Fibroblast of the conjunctiva (primary cell): ENCODE results near the gene TOM1L1.
"Not testable (repeated sequence)": the region's sequence is repeated elsewhere in the genome, so short reads cannot be mapped to it uniquely, and the experiment has no call there.

Experiments used
- DNase-seq: peaks from one replicate; pipeline ENCODE4 v3.0.0-alpha.2; 2010; ENCODE audit warnings: low read depth

The TOM1L1 gene

GRCh38 chr17:54900457-54901229, at the start of gene TOM1L1:
TOM1L1 (plus strand) TSS chr17:54900852; CDS start chr17:54900866, 14 bp downstream.
- peak; percentile 21 for DNase-seq

GRCh38 chr17:54859187-54859586, 41.5 kb upstream of the TOM1L1 start:
- no peak for DNase-seq

DNA sequence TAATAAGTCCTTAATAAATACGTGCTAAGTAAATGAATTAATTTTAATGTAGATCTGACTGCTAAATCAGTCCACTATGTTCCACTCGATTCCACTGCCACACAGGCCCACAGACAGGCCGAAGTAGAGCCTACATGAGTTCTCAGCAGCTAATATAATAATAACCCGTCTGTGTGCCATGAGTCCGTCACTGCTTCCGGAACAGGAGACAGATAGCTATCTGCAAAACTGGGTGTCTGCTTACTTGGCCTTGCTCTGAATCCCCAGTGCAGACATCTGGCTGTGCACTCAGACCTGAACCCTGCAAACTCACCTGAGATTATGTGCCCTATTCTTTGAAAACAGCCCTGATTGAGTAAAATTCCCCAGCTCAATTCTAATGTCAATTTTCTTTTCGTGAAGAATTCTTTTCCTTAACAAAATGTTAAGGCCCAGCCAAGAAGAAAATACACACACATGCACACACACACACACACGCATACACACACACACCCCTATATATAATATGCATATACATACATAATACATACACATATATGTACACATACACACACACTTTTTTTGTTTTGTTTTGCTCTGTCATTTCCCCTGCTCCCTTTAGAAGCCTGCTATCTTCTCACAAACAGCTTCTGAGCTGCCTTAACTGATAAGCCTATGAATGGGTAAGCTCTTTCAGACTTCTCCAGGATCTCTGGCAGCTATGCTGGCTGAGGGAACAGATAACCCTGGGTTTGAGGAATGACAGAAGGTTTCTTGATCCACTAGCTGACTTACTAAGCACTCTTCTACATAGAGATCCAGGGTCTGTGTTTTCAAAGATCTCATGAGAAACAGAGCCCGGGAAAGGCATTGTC, 39.8 kb upstream of the TOM1L1 start:
- DNase-seq, result no peak

- no peak for DNase-seq
Observed at GRCh38 chr17:54861471-54861983, 39.1 kb upstream of the TOM1L1 start.

- DNase-seq, result no peak
Observed at GRCh38 chr17:54863176-54863575, 37.5 kb upstream of the TOM1L1 start.

DNA sequence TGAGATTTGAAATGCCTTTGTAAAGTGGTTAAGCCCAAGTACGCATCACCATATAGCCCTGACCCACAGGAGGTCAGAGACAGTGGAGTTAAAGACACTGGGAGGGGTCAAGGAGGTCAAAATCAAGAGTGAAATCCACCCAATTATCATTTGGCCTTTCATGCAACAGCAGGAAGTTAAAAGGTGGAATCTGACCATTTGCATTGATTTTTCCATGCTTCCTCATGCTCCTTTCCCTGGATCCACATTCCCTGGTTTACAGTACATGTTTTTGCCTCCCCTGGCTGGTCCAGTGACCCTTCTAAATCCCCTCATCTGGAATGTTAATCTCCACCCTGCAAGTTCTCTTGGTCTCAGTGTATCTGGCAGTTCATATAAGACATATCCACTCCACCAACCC, 36.6 kb upstream of the TOM1L1 start:
- DNase-seq, result no peak

- no peak for DNase-seq
Observed at GRCh38 chr17:54864636-54865356, 35.9 kb upstream of the TOM1L1 start.

DNA sequence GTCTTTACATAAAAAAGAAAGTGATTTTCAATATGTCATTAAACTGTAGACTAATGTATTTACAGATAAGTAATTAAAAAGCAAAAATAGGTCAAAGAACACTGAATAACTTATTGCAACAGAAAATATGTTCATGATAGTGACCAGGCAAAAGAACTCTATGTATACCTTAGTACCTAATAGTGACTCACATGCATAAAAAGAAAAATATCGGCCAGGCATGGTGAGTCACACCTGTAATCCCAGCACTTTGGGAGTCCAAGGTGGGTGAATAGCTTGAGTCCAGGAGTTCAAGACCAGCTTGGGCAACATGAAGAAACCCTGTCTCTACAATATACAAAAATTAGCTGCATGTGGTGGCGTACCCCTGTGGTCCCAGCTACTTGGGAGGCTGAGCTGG, 33.0 kb upstream of the TOM1L1 start:
- DNase-seq, result no peak

GRCh38 chr17:54870671-54871175, 29.9 kb upstream of the TOM1L1 start:
- no peak for DNase-seq

GRCh38 chr17:54875906-54876305, 24.7 kb upstream of the TOM1L1 start:
- DNase-seq, result not testable (repeated sequence)

- no peak for DNase-seq
Observed at GRCh38 chr17:54876656-54877195, 23.9 kb upstream of the TOM1L1 start.

DNA sequence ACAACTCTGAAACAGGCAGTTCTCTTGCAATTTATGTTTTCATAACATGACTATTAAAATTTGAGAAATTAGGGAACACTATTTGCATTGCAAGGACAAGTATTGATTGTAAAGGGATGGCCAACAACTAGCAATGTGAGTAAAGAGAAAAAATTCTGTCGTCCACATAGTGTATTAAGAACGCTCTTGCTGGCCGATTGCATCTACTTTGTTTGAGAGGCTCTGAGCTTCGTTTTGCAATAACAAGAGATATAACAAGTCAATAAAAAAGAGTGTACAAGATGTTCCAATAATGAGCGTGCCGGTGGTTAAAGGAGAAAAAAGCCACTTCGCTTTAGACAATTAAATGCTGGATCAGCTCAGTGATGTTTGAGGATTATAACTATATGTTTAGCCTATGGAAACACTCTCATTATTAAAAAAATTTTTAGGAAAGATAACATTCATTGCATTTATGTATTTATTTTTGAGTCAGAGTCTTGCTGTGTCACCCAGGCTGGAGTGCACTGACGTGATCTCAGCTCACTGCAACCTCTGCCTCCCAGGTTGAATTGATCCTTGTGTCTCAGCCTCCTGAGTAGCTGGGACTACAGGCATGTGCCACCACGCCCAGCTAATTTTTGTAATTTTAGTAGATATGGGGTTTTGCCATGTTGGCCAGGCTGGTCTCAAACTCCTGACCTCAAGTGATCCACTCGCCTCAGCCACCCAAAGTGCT, 19.2 kb upstream of the TOM1L1 start:
- DNase-seq, result no peak

- no peak for DNase-seq
Observed at GRCh38 chr17:54882371-54882770, 18.3 kb upstream of the TOM1L1 start.

GRCh38 chr17:54882950-54883349, 17.7 kb upstream of the TOM1L1 start:
- DNase-seq, result no peak

DNA sequence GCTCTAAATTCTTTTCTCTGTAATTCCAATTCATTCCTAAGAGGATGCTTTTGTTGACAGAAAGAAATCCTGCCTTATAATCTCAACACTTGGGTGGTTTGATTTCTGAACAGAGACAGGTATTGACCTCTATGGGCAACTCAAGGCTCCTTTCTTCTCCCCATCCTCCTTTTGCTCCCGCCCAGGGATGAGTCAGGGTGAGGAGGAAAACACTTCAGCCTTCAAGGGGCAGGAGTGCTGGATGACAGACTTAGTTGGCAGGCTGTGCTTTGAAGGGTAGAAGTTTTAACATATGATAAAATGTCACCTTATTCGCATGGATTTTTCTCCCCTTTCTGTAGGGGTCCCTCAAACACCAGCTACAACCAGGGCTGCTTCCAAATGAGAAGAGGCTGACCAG, 16.7 kb upstream of the TOM1L1 start:
- DNase-seq, result no peak

DNA sequence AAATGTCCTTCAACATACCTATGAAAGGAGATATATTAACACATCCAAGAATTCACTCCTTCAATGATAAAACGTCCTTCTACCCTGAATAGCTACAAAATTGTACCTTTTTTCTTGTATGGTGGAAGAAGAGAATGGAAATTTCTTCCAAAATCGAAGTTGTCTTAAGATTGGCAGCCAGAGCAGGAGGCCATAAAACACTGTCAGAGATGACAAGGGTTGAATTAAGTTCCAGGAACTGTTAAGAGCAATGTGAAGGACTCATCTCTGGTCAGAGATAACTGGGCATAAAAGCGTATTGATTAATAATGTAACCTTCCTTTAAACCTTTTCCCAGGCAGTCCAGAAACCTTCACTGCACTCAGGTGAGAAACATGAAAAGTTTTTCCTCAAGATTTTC, 12.9 kb upstream of the TOM1L1 start:
- DNase-seq, result no peak

DNA sequence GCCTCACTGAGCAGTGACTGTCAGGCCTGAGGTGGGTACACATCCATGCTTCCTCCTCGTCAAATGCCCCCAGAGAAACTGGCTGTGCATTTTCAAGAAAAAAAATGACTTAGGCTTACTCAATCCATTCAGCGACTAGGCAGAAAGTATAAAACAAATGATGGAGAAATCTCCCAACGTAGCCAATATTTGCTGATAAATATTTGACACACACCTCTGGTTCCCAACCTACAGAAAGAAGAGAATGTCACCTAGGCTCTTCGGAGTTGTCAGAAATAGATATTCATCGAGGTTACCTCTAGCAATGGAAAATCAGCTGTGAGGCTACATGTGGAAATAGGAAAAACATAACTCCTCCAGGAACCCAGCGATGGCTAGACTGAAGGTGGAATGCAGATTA, 12.4 kb upstream of the TOM1L1 start:
- no peak for DNase-seq

- DNase-seq, result no peak
Observed at GRCh38 chr17:54888981-54889380, 11.7 kb upstream of the TOM1L1 start.

DNA sequence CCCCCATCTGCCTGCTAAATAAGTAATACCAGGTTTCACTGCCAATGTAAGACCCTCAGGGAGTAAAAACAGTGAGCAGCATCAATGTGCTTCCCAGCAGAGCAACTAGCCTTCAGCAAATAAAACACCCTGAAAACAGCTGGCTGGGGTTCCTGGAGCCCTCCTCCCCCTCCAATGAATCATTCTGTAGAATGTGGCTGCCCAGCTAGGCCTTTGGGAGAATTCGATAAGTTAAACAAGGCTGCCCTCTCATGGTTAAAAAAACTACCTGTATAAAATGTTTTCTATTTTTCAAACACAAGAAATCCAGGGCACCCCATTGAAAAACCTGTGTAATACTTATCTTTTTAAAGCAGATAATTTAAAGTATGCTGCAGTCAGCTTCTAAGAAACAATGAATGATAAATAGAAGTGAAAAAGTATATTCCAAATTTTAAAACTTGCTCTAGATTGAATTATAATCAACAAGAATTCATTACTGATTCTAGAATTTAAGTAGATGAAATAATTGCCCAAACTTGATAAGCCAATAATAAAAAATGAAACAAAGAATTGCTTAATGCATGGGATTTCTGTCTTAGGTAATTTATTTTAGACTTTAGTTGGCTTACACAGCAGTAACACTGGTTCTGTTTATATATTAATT, 9.4 kb upstream of the TOM1L1 start:
- peak; percentile 51 for DNase-seq

GRCh38 chr17:54892360-54892759, 8.3 kb upstream of the TOM1L1 start:
- no peak for DNase-seq

GRCh38 chr17:54898576-54898975, 2.1 kb upstream of the TOM1L1 start:
- DNase-seq, result no peak
